RPMI8226 (cell line): ENCODE measurements around the gene VENTX.
"Not testable (repeated sequence)": the region's sequence is repeated elsewhere in the genome, so short reads cannot be mapped to it uniquely, and the experiment has no call there.

Source experiments
- DNase-seq: peaks from one replicate; pipeline ENCODE4 v3.0.0-alpha.2; 2015

The VENTX gene

DNA sequence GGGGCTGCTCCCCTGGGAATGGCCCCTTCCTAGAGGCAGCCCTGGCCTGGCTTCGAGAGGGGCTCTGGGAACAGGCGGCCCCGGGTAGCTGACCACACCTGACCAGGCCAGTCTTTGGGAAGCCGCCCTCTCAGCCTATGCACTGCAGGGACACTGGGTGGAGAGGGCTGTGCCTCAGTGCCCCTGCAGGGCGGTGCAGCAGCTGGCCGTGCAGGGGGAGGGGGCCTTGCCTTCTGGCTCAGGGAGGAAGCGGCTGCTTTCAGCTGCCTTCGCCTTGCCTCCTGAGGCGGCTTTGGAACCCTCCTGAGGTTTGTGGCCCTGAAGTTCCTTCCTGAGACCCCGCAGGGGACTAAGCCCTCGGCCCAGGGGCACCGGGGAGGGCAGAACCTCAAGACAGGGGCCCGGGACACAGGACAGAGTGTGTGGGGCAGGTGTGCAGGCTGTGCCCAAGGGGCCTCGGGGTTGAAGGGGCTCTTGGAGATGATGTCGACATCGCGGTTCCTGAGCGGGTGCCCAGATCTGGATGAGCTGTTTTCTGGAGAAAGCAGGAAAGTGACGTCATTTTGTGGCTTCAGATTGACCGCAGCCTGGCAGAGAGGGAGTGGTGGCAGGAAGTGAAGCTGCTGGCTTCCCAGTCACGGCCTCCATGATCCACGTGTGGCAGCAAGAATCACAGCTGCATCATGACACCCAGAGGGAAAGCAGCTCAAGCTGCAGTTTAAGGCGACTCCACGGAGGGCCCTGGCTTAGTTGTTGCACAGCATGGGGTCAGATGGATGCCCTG lies 21.4 kb downstream of the VENTX start:
- peak; percentile 64 for DNase-seq

GRCh38 chr10:133259602-133259989 lies 21.9 kb downstream of the VENTX start:
- DNase-seq: no peak

DNA sequence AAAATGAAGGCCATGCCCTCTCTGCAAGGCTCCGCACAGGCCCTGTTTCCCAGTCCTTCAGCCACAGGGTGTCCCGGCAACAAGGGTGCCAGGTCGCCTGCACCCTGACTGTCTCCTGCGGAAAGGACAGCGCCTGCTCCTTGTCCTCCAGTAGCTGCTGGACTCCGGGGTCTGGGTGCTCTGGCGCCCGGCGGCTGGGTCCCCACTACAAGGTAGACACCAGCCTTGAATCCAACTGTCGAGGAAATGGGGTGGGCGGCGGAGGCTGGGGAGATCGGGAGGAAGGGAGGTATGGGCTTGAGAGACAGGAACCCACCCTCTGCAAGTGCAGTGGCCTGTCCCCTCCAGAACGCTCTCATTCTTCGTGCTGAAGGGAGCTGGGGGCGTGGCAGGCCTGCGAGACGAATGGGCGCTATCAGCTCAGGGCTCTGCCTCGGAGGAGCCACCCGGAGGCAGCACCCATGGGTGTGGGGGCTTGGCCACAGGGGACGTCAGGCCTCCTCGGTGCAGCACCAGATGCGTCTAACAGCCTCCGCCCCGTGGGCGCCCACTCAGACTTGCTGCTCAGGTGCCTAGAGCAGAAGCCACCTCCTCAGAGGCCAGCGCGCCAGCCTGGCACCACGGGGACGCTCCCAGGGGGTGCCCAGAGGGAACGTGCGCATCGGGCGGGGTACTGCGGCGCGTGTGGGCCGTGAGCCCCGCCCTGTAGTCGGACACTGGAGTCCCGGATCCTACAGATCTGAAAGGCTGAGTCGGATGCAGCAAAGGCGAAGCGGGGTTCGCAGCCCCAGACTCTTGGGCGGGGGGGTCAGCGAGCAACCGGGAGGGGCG lies 23.5 kb downstream of the VENTX start:
- DNase-seq: peak; percentile 35

GRCh38 chr10:133261726-133262325 lies 24.2 kb downstream of the VENTX start:
- DNase-seq: peak; percentile 68

DNA sequence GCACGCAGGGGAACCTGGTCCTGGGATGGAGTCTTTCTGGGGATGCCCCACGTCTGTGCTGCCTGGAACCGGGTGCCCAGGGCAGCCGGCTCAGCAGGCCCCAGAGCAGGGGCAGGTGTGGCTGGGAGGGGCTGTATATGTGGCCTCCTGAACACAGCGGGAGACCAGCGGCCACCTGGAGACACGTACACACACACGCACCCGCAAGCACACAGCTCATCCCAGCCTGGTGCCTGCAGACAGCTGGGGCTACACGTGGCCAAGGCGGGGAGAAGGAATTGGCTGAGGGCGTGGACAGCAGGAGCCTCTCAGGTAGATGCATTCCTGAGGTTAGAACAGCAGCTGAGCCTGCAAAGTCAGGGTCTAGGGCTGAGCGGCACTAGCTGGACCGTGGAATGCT lies 25.0 kb downstream of the VENTX start:
- no peak for DNase-seq

GRCh38 chr10:133263674-133264073 lies 26.0 kb downstream of the VENTX start:
- no peak for DNase-seq

DNA sequence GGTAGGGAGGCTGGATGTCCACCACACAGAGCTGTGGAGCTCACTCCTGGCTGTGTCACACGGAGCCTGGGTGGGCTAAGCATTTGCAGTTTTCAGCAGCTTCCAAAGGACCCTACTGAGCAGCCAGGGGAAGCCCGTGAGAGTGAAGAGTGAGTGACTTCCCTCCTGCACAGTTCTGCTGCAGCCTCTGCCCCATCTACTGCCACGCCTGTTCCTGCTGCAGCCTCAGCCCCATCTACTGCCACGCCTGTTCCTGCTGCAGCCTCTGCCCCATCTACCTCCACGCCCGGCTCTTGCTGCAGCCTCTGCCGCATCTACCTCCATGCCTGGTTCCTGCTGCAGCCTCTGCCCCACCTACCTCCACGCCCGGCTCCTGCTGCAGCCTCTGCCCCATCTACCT lies 26.8 kb downstream of the VENTX start:
- DNase-seq: no peak

GRCh38 chr10:133265052-133265451 lies 27.4 kb downstream of the VENTX start:
- DNase-seq: not testable (repeated sequence)

DNA sequence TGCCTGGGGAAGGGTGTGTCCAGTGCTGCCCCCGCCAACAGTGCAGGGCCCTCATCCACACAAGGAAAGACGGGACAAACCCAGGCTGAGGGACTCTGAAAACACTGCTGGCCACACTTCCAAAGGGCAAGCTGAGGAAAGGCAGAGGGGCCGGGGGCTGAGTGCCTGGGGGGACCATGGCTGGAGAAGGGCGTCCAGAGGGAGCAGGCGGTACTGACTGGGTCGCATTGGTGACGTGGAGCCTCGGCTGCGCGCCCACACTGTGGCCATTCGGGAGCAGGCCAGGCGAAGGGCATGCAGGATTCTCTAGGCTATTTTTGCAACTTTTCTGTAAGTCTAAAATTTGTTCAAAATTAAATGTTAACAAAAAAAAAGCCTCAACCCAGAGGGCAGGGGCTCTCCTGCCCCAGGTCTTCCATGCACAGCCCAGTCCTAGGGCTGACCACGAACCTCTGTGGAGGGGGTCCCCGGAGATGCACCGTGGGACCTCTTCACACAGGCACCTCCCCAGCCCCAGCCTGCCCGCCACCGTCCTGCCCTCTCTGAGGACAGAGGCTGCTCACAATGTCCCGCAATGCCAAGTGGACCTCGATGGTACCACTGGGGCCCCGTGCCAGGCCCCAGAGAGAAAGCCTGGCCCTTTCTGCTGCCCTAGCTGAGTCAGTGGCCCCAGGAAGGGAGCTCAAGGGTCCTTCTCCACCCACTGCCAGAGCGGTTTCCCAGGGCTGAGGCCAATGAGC lies 28.6 kb downstream of the VENTX start:
- DNase-seq: no peak

DNA sequence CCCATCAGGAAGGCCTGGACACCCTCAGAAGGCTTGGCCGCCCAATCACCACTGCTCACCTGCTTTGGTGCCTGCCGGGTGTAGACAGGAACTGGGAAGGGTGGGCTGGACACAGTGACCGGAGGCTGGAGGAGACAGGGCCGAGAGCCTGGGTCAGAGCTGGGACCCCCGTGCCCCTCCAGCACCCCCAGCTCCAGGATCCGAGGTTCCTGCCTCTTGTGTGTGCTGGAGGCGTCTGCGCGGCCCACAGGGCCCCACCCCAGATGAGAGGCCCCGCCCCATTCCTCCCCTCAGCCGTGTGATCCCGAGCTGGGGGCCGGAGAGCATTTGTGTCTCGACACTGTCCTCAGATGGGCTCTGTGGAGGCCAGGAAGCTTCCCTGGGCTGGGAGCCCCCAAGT lies 29.6 kb downstream of the VENTX start:
- no peak for DNase-seq

DNA sequence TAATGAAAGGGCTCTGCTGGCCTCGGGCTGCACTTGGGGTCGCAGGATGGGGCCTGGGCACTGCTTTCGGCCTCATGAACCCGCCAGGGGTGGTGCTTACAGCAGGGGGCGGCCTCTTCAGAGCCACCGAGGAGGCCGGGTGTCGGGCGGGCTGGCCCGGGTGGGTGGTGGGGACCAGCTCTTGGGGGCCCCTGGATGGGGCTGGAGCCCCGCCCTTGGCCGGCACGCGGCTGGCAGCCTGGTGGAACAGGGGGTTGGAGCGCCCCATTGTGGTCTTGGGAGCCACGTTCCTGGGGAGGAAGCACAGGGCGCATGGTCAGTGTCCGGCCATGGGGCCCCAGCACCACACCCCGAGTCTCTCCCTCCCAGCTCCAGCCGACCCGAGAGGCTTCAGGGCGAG lies 30.2 kb downstream of the VENTX start:
- DNase-seq: no peak

GRCh38 chr10:133268532-133268931 lies 30.9 kb downstream of the VENTX start:
- DNase-seq: no peak

DNA sequence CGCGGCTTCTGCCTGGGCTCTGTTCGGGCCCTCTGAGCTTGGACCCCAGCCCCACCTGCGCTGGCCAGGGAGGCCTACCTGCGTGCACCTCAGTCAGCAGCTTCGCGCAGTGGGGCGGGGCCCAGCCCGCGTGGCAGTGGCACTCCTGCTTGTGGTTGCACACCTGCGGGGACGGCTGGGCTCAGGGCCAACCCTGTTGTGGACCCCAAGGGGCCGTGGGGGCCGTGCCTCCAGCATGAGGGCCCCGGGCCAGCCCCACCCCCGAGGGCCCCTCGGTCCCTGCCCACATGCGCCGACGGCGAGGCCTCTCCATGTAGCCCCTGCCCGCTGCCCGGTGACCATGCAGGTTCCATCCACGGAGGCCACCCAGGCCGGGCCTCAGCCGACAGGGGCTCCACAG lies 31.7 kb downstream of the VENTX start:
- no peak for DNase-seq

DNA sequence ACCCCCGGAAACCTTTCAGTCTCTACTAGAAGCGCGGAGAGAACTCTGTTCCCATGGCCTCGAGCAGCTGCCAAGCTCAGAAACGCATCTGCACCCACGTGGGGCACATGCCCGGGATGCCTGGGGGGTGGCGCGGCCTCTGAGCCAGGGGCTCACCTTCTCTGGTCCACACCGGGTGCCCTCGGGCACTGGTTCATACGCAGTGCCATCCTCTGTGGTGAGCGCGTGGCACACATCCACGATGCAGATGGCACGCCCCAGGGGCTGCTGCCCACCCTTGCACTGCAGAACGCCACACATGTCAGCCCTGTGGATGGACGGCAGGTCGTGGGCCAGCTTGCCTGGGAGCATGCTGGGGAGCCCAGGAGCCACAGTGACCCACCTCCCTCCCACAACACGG lies 32.5 kb downstream of the VENTX start:
- DNase-seq: no peak

GRCh38 chr10:133270773-133271297 lies 33.2 kb downstream of the VENTX start:
- DNase-seq: no peak

GRCh38 chr10:133271521-133272300 lies 34.1 kb downstream of the VENTX start:
- no peak for DNase-seq

DNA sequence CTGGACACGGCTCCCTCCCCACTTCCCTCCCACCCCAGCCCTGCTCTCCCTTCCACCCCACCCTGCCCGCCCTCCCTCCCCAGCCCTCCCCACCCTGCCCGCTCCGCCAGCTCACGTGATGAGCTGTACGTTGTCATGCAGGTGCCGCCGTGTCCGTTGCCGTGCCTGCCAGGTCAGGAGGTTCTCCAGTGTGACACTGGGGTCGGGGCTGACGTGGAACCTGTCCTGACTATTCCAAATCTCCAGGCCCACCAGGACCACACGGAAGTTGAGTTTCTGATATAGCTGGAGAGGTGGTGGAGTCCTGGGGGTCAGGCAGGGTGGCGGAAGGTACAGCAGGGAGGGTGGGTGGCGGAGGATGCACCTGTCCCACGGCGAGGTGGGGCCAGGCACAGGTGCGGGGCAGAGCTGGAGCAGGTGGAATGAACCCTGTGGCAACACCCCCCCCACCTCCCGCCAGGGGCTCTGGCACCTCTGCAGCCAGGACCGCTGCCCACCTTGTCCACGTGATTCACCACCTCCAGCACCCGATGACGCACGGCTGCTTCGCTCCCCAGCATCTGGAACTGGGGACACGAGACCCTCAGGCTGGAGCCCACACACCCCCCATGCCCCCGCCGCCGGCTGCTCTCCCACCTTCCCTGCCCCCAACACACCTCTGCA lies 34.8 kb downstream of the VENTX start:
- no peak for DNase-seq

DNA sequence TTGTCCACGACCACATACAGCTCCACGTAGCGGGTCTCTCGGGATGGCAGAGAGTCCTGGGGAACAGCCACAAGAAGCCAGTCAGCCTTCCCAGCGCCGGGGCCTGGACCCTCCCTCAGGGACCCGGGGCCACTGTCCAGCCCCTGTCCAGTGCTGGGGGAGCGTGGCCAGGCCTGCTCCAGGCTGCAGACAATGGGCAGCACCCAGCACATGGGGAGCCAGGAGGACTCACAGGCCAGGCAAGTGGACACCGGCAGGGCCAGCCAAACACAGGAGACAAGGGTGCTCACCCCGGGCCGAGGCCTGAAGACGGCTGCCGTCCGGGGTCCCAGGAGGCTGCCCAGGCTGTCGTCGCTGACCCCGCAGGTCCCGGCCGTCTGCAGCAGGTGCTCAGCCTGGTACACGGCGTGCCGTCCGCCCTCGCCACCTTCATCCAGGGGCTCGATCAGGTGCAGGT lies 35.3 kb downstream of the VENTX start:
- no peak for DNase-seq

DNA sequence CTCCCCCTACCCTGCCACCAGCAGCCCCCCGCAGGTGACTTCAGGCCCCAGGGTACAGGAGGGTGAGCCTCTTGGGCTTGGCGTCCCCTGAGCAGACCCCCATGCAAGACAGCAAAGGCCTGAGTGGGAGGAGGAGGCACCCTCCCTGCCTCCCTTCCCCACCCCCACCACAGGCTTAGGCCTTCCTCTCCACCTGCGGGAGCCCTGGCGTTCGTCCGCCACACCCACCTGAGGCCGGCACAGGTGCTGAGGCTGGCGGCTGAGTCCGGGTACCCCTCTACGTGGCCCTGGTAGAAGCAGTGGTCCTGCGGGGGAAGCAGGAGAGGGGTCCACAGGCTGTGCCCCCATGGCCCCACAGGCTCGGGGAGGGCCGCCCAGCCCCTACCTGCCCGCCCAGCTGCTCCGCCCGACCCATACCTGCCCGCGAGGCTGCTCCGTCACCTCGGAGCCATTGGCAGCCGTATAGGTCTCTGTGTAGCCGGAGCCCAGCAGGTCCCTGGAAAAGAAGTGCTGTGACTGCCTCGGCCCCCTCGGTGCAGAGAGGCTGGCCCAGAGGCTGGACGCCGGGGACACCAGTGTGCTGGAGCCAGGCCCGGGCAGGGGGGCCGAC lies 36.0 kb downstream of the VENTX start:
- no peak for DNase-seq

GRCh38 chr10:133274751-133275683 lies 37.4 kb downstream of the VENTX start:
- DNase-seq: peak; percentile 70
